Stomach (tissue), 9 donors: ENCODE data around the gene FRMPD4. TPM values are rescaled to one million over a fixed set of nuclear protein-coding genes. Genes with fewer than 3 reads are reported as not detected.

ENCODE experiments used
- DNase-seq, 2 donors: peaks; one replicate each; pipeline versions ENCODE4 v3.0.0 to v3.0.0-alpha.2; 2013 to 2019
- H3K27ac ChIP-seq, 5 donors: fragments of 200-600 bp in 4 of 5; sonication (generic) in 4 of 5; one replicate each; pipeline ENCODE4 v1.5.1; 2013 to 2019; ENCODE audit warnings: mild to moderate bottlenecking in 1 of 5, moderate library complexity in 1 of 5
- H3K27me3 ChIP-seq, 3 donors: fragments of 200-600 bp; sonication (generic); one replicate each; pipeline ENCODE4 v1.5.1; 2017 to 2019; ENCODE audit warnings: mixed run types in 1 of 3
- H3K36me3 ChIP-seq, 4 donors: fragments of 200-600 bp; sonication (generic); 1 replicate in 3 of 4; 2 replicates in 1 of 4; pipeline ENCODE4 v1.5.1; 2016 to 2019
- H3K4me1 ChIP-seq, 4 donors: fragments of 200-600 bp; sonication (generic); one replicate each; pipeline ENCODE4 v1.5.1; 2016 to 2019
- H3K4me3 ChIP-seq, 4 donors: fragments of 200-600 bp; sonication (generic) in 3 of 4; one replicate each; pipeline ENCODE4 v1.5.1; 2016 to 2019; ENCODE audit warnings: mild to moderate bottlenecking in 1 of 4
- H3K9me3 ChIP-seq, 4 donors: fragments of 200-600 bp; sonication (generic); one replicate each; pipeline ENCODE4 v1.5.1; 2016 to 2019
- EP300 ChIP-seq: sonication (generic); formaldehyde crosslinking; IDR thresholded peaks from one replicate; pipeline ENCODE4 v1.6.1; 2017; ENCODE audit warnings: antibody characterized with exemption
- POLR2A ChIP-seq, 4 donors: fragments of 450-650 bp; IDR thresholded peaks; one replicate each; pipeline ENCODE4 v1.6.1; 2016; ENCODE audit warnings: antibody characterized with exemption in 4 of 4, control low read depth in 2 of 4, mild to moderate bottlenecking in 1 of 4, moderate library complexity in 1 of 4
- POLR2AphosphoS5 ChIP-seq, 3 donors: sonication (generic); formaldehyde crosslinking; IDR thresholded peaks; one replicate each; pipeline ENCODE4 v1.6.1; 2016; ENCODE audit warnings: antibody characterized with exemption in 3 of 3
- WGBS, 5 donors: extraction: QIAGEN DNeasy Blood & Tissue Kit in 3 of 5; methylation state at CpG; one replicate each; pipeline versions ENCODE4 v1.1.5 to v1.1.7; 2013 to 2018; 5-methylcytosine and 5-hydroxymethylcytosine counted together
- intact Hi-C: fragments of 100-400 bp; cut with DNase I; formaldehyde crosslinking; loops from one replicate; pipeline ENCODE4 v1.15.1; 2023; ENCODE audit warnings: low total_unique reads
- polyA plus RNA-seq, 3 donors: library from polyadenylated mRNA; stranded (reverse); fragments of 200-250 nt; gene quantifications; one replicate each; pipeline ENCODE4 v1.2.3, GENCODE V29; 2013
- total RNA-seq, 5 donors: library from RNA; depleted of rRNA; stranded (reverse); fragments of >200 nt; gene quantifications; one replicate each; pipeline versions ENCODE4 v1.1.0 to v1.2.3, GENCODE V29; 2014 to 2016
- TF ChIP-seq, protein P1 (sequence below), 7 experiments: fragments of 450-650 bp in 4 of 7; fragments of 200-600 bp in 3 of 7; sonication (generic) in 3 of 7; IDR thresholded peaks; one replicate each; pipeline ENCODE4 v1.5.1; 2016 to 2019; ENCODE audit warnings: antibody characterized with exemption in 7 of 7, control low read depth in 2 of 7, mild to moderate bottlenecking in 1 of 7
- donor health status: healthy with polysubstance abuse.
- donor health status: Bipolar disorder and iron deficiency.
- donor health status: healthy.

The FRMPD4 gene
- total and polyA plus RNA-seq, 8 donors: 0.03 to 2.6 (median 0.55) TPM; not detected in 5

DNA sequence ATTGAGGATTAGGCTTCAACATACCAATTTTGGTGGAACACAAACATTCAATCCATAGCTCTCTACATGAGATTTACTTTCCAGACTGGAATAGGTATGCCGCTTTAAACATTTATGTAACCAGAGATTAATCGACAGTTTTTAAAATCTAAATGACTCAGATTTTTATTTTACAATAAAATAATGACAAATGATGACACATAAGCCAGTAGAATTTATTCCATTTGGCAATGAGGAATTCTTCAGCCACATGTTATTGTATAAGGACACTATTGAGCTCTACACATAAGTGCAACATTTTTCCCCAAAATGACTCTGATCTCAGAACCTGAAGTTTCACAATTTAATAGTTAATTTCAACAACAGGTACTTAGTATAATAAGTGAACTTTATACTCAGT is 425.9 kb downstream of the FRMPD4 start:
- TF ChIP-seq, protein P1, sequence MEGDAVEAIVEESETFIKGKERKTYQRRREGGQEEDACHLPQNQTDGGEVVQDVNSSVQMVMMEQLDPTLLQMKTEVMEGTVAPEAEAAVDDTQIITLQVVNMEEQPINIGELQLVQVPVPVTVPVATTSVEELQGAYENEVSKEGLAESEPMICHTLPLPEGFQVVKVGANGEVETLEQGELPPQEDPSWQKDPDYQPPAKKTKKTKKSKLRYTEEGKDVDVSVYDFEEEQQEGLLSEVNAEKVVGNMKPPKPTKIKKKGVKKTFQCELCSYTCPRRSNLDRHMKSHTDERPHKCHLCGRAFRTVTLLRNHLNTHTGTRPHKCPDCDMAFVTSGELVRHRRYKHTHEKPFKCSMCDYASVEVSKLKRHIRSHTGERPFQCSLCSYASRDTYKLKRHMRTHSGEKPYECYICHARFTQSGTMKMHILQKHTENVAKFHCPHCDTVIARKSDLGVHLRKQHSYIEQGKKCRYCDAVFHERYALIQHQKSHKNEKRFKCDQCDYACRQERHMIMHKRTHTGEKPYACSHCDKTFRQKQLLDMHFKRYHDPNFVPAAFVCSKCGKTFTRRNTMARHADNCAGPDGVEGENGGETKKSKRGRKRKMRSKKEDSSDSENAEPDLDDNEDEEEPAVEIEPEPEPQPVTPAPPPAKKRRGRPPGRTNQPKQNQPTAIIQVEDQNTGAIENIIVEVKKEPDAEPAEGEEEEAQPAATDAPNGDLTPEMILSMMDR (IDR thresholded peaks at IDR 0.05): no peak
- TF ChIP-seq EP300: no peak
- TF ChIP-seq POLR2AphosphoS5 (IDR thresholded peaks at IDR 0.05): no peak
- no peak for TF ChIP-seq POLR2A (IDR thresholded peaks at IDR 0.05)
- Histone ChIP-seq H3K4me3 (no peak overlapping the region), H3K36me3 (no peaks in the 10 kb centered on the region), H3K27me3 (no peaks in the 10 kb centered on the region), H3K9me3 (no peaks in the 10 kb centered on the region), H3K27ac (no peak overlapping the region), H3K4me1 (no peaks in the 10 kb centered on the region)
- intact Hi-C loops: no loop called here
- no peak for DNase-seq
- WGBS, 5 donors: 78 to 89% (median 86%) methylated on average over 2 of the region's 2 CpGs

DNA sequence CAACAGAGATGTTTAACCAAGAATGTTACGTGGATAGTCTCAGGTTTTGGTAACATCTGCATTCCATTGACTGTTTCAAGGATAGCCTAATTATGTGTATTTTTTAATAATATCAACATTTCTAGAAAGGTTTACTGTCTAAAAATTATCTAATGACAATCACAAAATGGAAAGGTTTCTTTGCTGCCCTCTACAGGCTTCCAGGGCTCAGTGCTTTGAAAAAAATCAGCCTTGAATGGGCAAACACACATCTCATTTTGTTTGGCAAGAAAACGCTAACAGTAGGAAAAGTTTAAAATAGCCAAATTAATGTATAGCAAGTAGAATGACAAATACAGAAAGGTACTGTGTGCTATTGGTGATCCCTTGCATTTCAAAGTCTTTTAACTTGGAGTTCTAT is 429.6 kb downstream of the FRMPD4 start:
- TF ChIP-seq, protein P1 (IDR thresholded peaks at IDR 0.05): peak in 2 of 7 experiments; percentile 11 to 31
- no peak for TF ChIP-seq EP300
- Histone ChIP-seq H3K36me3 (no peaks in the 10 kb centered on the region), H3K27ac (no peak overlapping the region), H3K9me3 (no peaks in the 10 kb centered on the region), H3K4me3 (no peak overlapping the region), H3K27me3 (no peaks in the 10 kb centered on the region), H3K4me1 (no peaks in the 10 kb centered on the region)
- intact Hi-C loops: no loop called here
- peak in 1 of 2 donors; percentile 7 for DNase-seq
- WGBS, 5 donors: 26 to 55% (median 32%) methylated on average over 2 of the region's 2 CpGs

DNA sequence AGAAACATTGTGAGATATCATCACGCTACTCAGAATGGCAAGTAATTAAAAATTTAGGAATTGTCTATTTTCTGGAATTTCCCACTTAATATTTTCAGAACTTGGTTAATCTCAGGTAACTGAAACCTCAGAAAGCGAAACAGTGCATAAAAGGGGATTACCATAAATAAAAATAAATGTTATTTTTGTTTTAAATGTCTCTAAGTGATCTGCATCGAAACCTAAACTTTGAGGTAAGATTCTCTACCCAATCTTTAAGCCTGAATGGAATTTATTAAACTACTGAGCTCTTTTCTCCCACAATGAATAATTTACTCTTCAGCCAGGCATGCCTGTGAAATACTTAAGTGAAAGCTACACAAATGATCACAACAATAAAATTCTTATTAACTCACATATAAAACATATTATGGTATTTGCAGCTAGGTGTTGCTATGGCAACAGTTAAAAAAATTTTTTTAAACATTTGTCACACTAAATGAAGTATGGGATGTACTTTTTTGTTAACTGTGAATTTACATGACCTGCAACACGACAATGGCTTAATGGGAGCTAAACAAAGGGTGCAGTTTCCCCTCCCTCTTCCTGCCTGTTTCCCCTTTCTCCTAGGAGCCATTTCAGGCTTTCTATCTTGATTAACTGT is 432.7 kb downstream of the FRMPD4 start:
- H3K27ac ChIP-seq: no peak overlapping the region
- H3K4me3 ChIP-seq: no peak overlapping the region
- 48 to 73% (median 61%) methylated on average over 4 of the region's 4 CpGs for WGBS, 5 donors
- intact Hi-C loops: no loop called here
- H3K27me3 ChIP-seq: no peaks in the 10 kb centered on the region
- H3K4me1 ChIP-seq: no peaks in the 10 kb centered on the region
- TF ChIP-seq EP300: no peak
- H3K9me3 ChIP-seq: no peaks in the 10 kb centered on the region
- no peak for DNase-seq
- H3K36me3 ChIP-seq: no peaks in the 10 kb centered on the region

DNA sequence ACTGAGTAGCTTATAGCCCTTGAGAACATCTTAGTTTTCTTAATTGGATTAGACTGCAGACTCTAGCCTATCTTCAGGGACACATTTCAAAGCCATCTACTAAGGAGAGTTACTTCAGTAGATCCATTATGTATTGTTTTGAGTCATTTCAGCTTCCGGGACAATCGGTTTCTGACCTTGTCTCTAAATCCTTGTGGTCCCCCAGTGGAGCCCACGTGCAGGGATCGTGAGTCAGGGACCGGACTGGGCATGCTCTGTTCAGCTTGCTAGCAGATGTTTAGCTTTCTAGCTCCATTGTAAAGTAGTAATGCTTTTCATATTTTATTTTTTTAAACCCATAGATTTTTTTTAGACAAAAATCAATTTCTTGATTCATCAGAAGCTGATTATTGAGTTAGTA is 441.0 kb downstream of the FRMPD4 start:
- Histone ChIP-seq H3K4me1 (no peaks in the 10 kb centered on the region), H3K27ac (no peak overlapping the region), H3K4me3 (no peak overlapping the region), H3K27me3 (no peaks in the 10 kb centered on the region), H3K36me3 (no peaks in the 10 kb centered on the region), H3K9me3 (peaks cover 0 to 5% (median 0%) of the 10 kb centered on the region in 4 donors)
- TF ChIP-seq, protein P1 (IDR thresholded peaks at IDR 0.05): no peak
- intact Hi-C loops: no loop called here
- DNase-seq: no peak
- 70 to 87% (median 82%) methylated on average over 5 of the region's 5 CpGs for WGBS, 5 donors

DNA sequence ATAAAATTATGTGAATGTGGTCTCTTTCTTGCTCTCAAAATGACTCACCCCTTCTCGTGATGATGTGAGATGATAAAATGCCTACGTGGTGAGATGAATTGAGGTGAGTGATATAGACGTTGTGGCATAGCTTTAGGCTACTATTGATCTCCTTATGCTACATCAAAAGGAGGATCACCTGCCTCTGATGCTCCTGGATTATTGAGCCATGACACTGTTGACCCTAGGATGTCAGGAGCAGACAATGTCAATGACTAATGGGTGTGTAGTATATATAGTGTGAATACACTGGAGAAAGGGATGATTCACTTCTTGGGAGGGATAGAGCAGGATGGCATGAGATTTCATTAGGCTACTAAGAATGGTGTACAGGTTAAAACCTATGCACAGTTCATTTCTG is 442.3 kb downstream of the FRMPD4 start:
- 38 to 50% (median 48%) methylated on average over 3 of the region's 3 CpGs for whole genome bisulfite sequencing, 5 donors
- Histone ChIP-seq H3K9me3 (peaks cover 0 to 5% (median 0%) of the 10 kb centered on the region in 4 donors), H3K36me3 (no peaks in the 10 kb centered on the region), H3K27ac (no peak overlapping the region), H3K4me3 (no peak overlapping the region), H3K4me1 (no peaks in the 10 kb centered on the region), H3K27me3 (no peaks in the 10 kb centered on the region)
- TF ChIP-seq POLR2AphosphoS5 (IDR thresholded peaks at IDR 0.05) (no peak), EP300 (no peak), POLR2A (IDR thresholded peaks at IDR 0.05) (no peak)
- TF ChIP-seq, protein P1 (IDR thresholded peaks at IDR 0.05): no peak
- DNase-seq: no peak
- intact Hi-C loops: no loop called here
